ENCODE data around the gene ABCG4. TPM values are rescaled to one million over a fixed set of nuclear protein-coding genes. Genes with fewer than 3 reads are reported as not detected.

Gene ABCG4
- total RNA-seq, 1 experiment from 2014 or later: 1.9 TPM

DNA sequence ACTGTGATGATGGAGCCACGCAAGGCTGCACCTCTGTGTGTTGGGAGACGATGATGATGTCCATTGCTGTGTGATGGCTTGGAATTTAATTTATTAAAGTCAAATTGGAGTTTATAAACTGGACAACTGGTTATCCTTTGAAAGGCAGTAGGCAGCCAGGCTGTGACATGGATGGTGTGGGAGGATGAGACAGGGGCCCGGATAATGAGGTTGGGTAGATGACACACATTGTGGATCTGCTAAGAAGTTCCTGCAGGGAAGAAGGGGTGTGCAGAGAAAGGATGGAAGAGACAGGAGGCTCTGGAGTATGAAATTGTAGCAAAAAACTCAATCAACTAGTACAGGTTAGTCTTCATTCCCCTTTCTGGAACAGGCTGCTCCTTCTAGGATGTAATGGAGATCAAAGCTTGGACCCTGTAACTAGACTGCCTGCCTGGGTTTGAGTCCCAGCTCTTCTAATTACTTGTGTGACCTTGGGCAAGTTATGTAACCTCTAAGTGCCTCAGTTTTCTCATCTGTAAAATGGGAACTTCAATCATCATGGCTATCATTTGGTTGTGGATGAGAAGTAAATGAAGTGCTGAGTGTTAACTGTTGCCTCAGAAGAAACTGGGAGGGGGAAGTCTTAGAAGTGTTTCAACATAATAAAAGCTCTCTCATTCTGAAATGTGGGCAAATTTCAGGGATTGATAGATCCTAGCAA is 31.7 kb upstream of the ABCG4 start:
- peaks cover 11 to 14% of the 10 kb centered on the region in 2 experiments; a peak in 2 of 4 replicates for H3K36me3 ChIP-seq (ENCODE audit: control insufficient read depth in 1 of 2, insufficient read depth in 2 of 2, low read length in 2 of 2)
- no peaks in the 10 kb centered on the region for H3K27me3 ChIP-seq (ENCODE audit: insufficient read depth, low read length)
- TF ChIP-seq SIN3A (IDR thresholded peaks at IDR 0.05; ENCODE audit: low read depth): no peak
- TF ChIP-seq ELF1 (IDR thresholded peaks at IDR 0.05; ENCODE audit: borderline replicate concordance, low read depth): no peak
- TF ChIP-seq, protein P1, sequence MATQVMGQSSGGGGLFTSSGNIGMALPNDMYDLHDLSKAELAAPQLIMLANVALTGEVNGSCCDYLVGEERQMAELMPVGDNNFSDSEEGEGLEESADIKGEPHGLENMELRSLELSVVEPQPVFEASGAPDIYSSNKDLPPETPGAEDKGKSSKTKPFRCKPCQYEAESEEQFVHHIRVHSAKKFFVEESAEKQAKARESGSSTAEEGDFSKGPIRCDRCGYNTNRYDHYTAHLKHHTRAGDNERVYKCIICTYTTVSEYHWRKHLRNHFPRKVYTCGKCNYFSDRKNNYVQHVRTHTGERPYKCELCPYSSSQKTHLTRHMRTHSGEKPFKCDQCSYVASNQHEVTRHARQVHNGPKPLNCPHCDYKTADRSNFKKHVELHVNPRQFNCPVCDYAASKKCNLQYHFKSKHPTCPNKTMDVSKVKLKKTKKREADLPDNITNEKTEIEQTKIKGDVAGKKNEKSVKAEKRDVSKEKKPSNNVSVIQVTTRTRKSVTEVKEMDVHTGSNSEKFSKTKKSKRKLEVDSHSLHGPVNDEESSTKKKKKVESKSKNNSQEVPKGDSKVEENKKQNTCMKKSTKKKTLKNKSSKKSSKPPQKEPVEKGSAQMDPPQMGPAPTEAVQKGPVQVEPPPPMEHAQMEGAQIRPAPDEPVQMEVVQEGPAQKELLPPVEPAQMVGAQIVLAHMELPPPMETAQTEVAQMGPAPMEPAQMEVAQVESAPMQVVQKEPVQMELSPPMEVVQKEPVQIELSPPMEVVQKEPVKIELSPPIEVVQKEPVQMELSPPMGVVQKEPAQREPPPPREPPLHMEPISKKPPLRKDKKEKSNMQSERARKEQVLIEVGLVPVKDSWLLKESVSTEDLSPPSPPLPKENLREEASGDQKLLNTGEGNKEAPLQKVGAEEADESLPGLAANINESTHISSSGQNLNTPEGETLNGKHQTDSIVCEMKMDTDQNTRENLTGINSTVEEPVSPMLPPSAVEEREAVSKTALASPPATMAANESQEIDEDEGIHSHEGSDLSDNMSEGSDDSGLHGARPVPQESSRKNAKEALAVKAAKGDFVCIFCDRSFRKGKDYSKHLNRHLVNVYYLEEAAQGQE (IDR thresholded peaks at IDR 0.05; ENCODE audit: low read depth): no peak
- TF ChIP-seq RAD21 (IDR thresholded peaks at IDR 0.05; ENCODE audit: low read depth): no peak
- no peak for TF ChIP-seq TCF7L2 (IDR thresholded peaks at IDR 0.05; ENCODE audit: borderline replicate concordance, extremely low read depth, insufficient read depth, insufficient read length)
- TF ChIP-seq CBX3 (IDR thresholded peaks at IDR 0.05; ENCODE audit: low read depth): no peak
- no peak for TF ChIP-seq POLR2A (IDR thresholded peaks at IDR 0.05; ENCODE audit: borderline replicate concordance, extremely low read depth, insufficient read depth, insufficient read length)
- TF ChIP-seq, protein P2, sequence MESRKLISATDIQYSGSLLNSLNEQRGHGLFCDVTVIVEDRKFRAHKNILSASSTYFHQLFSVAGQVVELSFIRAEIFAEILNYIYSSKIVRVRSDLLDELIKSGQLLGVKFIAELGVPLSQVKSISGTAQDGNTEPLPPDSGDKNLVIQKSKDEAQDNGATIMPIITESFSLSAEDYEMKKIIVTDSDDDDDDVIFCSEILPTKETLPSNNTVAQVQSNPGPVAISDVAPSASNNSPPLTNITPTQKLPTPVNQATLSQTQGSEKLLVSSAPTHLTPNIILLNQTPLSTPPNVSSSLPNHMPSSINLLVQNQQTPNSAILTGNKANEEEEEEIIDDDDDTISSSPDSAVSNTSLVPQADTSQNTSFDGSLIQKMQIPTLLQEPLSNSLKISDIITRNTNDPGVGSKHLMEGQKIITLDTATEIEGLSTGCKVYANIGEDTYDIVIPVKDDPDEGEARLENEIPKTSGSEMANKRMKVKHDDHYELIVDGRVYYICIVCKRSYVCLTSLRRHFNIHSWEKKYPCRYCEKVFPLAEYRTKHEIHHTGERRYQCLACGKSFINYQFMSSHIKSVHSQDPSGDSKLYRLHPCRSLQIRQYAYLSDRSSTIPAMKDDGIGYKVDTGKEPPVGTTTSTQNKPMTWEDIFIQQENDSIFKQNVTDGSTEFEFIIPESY (IDR thresholded peaks at IDR 0.05; ENCODE audit: extremely low read depth, insufficient replicate concordance, low read length): no peak
- ChIA-PET RAD21 (ENCODE audit: low non-redundant PET in 1 of 2, low total read pairs in 2 of 2, uncharacterized antibody in 2 of 2, unreplicated experiment in 2 of 2) (no interaction called here), POLR2A (no interaction called here), CTCF (no interaction called here)
- H2AFZ ChIP-seq (ENCODE audit: low read depth, low read length, poor library complexity, severe bottlenecking): no peak overlapping the region
- H3K9me3 ChIP-seq (ENCODE audit: control insufficient read depth in 1 of 2, insufficient read depth in 1 of 2, low read depth in 1 of 2, low read length in 2 of 2): no peaks in the 10 kb centered on the region
- H3K4me3 ChIP-seq (replicated peaks in 1 of 2; ENCODE audit: low read depth in 1 of 2, low read length in 2 of 2): no peak overlapping the region
- H3K79me2 ChIP-seq (ENCODE audit: insufficient read depth, low read length): peaks cover 6% of the 10 kb centered on the region
- intact Hi-C loops (cut with micrococcal nuclease): no loop called here
- no TSS peak for BruUV-seq (replicated peaks)
- H3K27ac ChIP-seq (ENCODE audit: low read depth, low read length): no peak overlapping the region
- no peak for ATAC-seq
- no peaks in the 10 kb centered on the region for H4K20me1 ChIP-seq (ENCODE audit: insufficient read depth)
- H3K9me2 ChIP-seq (ENCODE audit: insufficient read depth): no peaks in the 10 kb centered on the region
- H3K9ac ChIP-seq (ENCODE audit: low read length): no peak overlapping the region
- H3K4me2 ChIP-seq (ENCODE audit: low read length): no peak overlapping the region
- no peak for DNase-seq (ENCODE audit: low read depth, low spot score)
- peaks cover 4 to 19% of the 10 kb centered on the region in 2 experiments; a peak in 3 of 4 replicates for H3K4me1 ChIP-seq (ENCODE audit: control insufficient read depth in 1 of 2, insufficient read depth in 2 of 2, low read length in 2 of 2)
